Breast epithelium (tissue), 4 donors: ENCODE results near the gene FBN1. TPM values are rescaled to one million over a fixed set of nuclear protein-coding genes. Genes with fewer than 3 reads are reported as not detected.

Experiments
- DNase-seq, 2 donors: peaks; one replicate each; pipeline ENCODE4 v3.0.0-alpha.2; 2019; ENCODE audit warnings: low spot score in 2 of 2
- H3K27ac ChIP-seq, 2 donors: fragments of 200-600 bp; sonication (generic) in 1 of 2; one replicate each; pipeline ENCODE4 v1.5.1; 2016 to 2019; ENCODE audit warnings: mild to moderate bottlenecking in 1 of 2
- H3K27me3 ChIP-seq, 2 donors: fragments of 200-600 bp; sonication (generic) in 1 of 2; one replicate each; pipeline versions ENCODE4 v1.5.1 to v1.6.0; 2017 to 2019; ENCODE audit warnings: control low read depth in 1 of 2, mild to moderate bottlenecking in 1 of 2
- H3K36me3 ChIP-seq: fragments of 200-600 bp; one replicate; pipeline ENCODE4 v1.5.1; 2019
- H3K4me1 ChIP-seq, 2 donors: fragments of 200-600 bp; sonication (generic); one replicate each; pipeline ENCODE4 v1.5.1; 2016 to 2019; ENCODE audit warnings: control low read depth in 1 of 2
- H3K4me3 ChIP-seq, 3 donors: fragments of 200-600 bp; sonication (generic); 1 replicate in 2 of 3; 2 replicates in 1 of 3; pipeline ENCODE4 v1.5.1; 2016 to 2019; ENCODE audit warnings: mild to moderate bottlenecking in 3 of 3, moderate library complexity in 2 of 3
- H3K9me3 ChIP-seq, 2 donors: fragments of 200-600 bp; sonication (generic) in 1 of 2; one replicate each; pipeline ENCODE4 v1.5.1; 2016 to 2019; ENCODE audit warnings: control low read depth in 1 of 2
- CTCF ChIP-seq, 3 donors: fragments of 450-650 bp; IDR thresholded peaks; one replicate each; pipeline ENCODE4 v1.5.1; 2016 to 2017; ENCODE audit warnings: antibody characterized with exemption in 3 of 3, mild to moderate bottlenecking in 3 of 3, moderate library complexity in 3 of 3
- POLR2A ChIP-seq: fragments of 450-650 bp; IDR thresholded peaks from one replicate; pipeline ENCODE4 v1.6.1; 2016; ENCODE audit warnings: antibody characterized with exemption, mild to moderate bottlenecking, moderate library complexity
- POLR2AphosphoS5 ChIP-seq, 3 donors: sonication (generic); formaldehyde crosslinking; IDR thresholded peaks; one replicate each; pipeline ENCODE4 v1.6.1; 2017; ENCODE audit warnings: antibody characterized with exemption in 3 of 3
- intact Hi-C: fragments of 100-400 bp; cut with DNase I; formaldehyde crosslinking; loops from one replicate; pipeline ENCODE4 v1.15.1; 2023; ENCODE audit warnings: low total_unique reads
- total RNA-seq, 3 donors: library from RNA; depleted of rRNA; stranded (reverse); fragments of >200 nt; gene quantifications; one replicate each; pipeline ENCODE4 v1.1.0, GENCODE V29; 2016

Gene FBN1
- total RNA-seq, 3 donors from 2014 or later: 38.5 to 210 (median 83.2) TPM

GRCh38 chr15:48641416-48641815 lies 4.1 kb downstream of the FBN1 start:
- TF ChIP-seq CTCF (IDR thresholded peaks at IDR 0.05): no peak
- TF ChIP-seq POLR2AphosphoS5 (IDR thresholded peaks at IDR 0.05): no peak
- no peak for TF ChIP-seq POLR2A
- Histone ChIP-seq H3K36me3 (no peaks in the 10 kb centered on the region), H3K9me3 (no peaks in the 10 kb centered on the region), H3K4me3 (peak overlapping the region; percentile 10 to 95 (median 41)), H3K4me1 (no peaks in the 10 kb centered on the region), H3K27ac (no peak overlapping the region), H3K27me3 (peaks cover 0 to 7% of the 10 kb centered on the region in 2 donors)
- DNase-seq: no peak
- intact Hi-C loops: no loop called here

GRCh38 chr15:48638963-48639362 lies 6.5 kb downstream of the FBN1 start:
- no peak for TF ChIP-seq POLR2A
- no peak for TF ChIP-seq CTCF (IDR thresholded peaks at IDR 0.05)
- no peak for TF ChIP-seq POLR2AphosphoS5 (IDR thresholded peaks at IDR 0.05)
- H3K36me3 ChIP-seq: no peaks in the 10 kb centered on the region
- H3K4me3 ChIP-seq: no peak overlapping the region
- no peaks in the 10 kb centered on the region for H3K4me1 ChIP-seq
- H3K27ac ChIP-seq: no peak overlapping the region
- no peaks in the 10 kb centered on the region for H3K9me3 ChIP-seq
- intact Hi-C loops: no loop called here
- no peaks in the 10 kb centered on the region for H3K27me3 ChIP-seq
- DNase-seq: no peak

- no peaks in the 10 kb centered on the region for H3K4me1 ChIP-seq
Measured at GRCh38 chr15:48637639-48638038, 7.9 kb downstream of the FBN1 start.

GRCh38 chr15:48636511-48636910 lies 9.0 kb downstream of the FBN1 start:
- no peak for TF ChIP-seq POLR2AphosphoS5 (IDR thresholded peaks at IDR 0.05)
- TF ChIP-seq CTCF (IDR thresholded peaks at IDR 0.05): no peak
- TF ChIP-seq POLR2A: no peak
- H3K4me1 ChIP-seq: no peaks in the 10 kb centered on the region
- intact Hi-C loops: no loop called here
- no peak for DNase-seq
- no peak overlapping the region for H3K4me3 ChIP-seq
- H3K27ac ChIP-seq: no peak overlapping the region
- no peaks in the 10 kb centered on the region for H3K36me3 ChIP-seq
- H3K27me3 ChIP-seq: no peaks in the 10 kb centered on the region
- H3K9me3 ChIP-seq: no peaks in the 10 kb centered on the region

More at GRCh38 chr15:48637639-48638038, 7.9 kb downstream of the FBN1 start:
- Histone ChIP-seq H3K4me3 (no peak overlapping the region), H3K27me3 (no peaks in the 10 kb centered on the region), H3K9me3 (no peaks in the 10 kb centered on the region), H3K27ac (no peak overlapping the region), H3K36me3 (no peaks in the 10 kb centered on the region)
- TF ChIP-seq POLR2AphosphoS5 (IDR thresholded peaks at IDR 0.05): no peak
- no peak for TF ChIP-seq CTCF (IDR thresholded peaks at IDR 0.05)
- TF ChIP-seq POLR2A: no peak
- DNase-seq: no peak
- intact Hi-C loops: no loop called here

GRCh38 chr15:48634893-48635292 lies 10.6 kb downstream of the FBN1 start:
- DNase-seq: no peak
- no peaks in the 10 kb centered on the region for H3K27me3 ChIP-seq
- H3K4me1 ChIP-seq: no peaks in the 10 kb centered on the region
- H3K9me3 ChIP-seq: no peaks in the 10 kb centered on the region
- no peak overlapping the region for H3K4me3 ChIP-seq
- TF ChIP-seq POLR2A: no peak
- no peak for TF ChIP-seq CTCF (IDR thresholded peaks at IDR 0.05)
- TF ChIP-seq POLR2AphosphoS5 (IDR thresholded peaks at IDR 0.05): no peak
- H3K27ac ChIP-seq: no peak overlapping the region
- H3K36me3 ChIP-seq: no peaks in the 10 kb centered on the region
- intact Hi-C loops: no loop called here
